Right lobe of liver (tissue), 4 donors: ENCODE results near the gene SEMA6C.

Experiments used
- CTCF ChIP-seq, 4 donors: fragments of 200-600 bp in 3 of 4; fragments of 450-650 bp in 1 of 4; IDR thresholded peaks; one replicate each; pipeline versions ENCODE4 v1.5.1 to v1.8.0; 2016 to 2022; ENCODE audit warnings: antibody characterized with exemption in 4 of 4, mild to moderate bottlenecking in 2 of 4
- POLR2A ChIP-seq: fragments of 450-650 bp; IDR thresholded peaks from one replicate; pipeline ENCODE4 v1.6.1; 2017; ENCODE audit warnings: antibody characterized with exemption, mild to moderate bottlenecking
- donor health status: DM: no; HTN: no; CAD: no.
- donor health status: DM: no; HTN: no; CAD: no.
- donor health status: DM: no; HTN: yes; CAD: no.

- TF ChIP-seq CTCF (IDR thresholded peaks at IDR 0.05): no peak
- TF ChIP-seq POLR2A: no peak
Observed at GRCh38 chr1:151137789-151138188, 8.6 kb downstream of the SEMA6C start.
